Keratinocyte (primary cell): Measurements from ENCODE around the gene P2RY13. TPM values are rescaled to one million over a fixed set of nuclear protein-coding genes. Genes with fewer than 3 reads are reported as not detected.

Source experiments
- DNase-seq: peaks from one replicate; pipeline ENCODE4 v3.0.0-alpha.2; 2011; ENCODE audit warnings: low read depth, missing footprints, low spot score
- FAIRE-seq: peaks from 2 replicates; lab custom pipeline; 2011; peaks lifted over from hg19 to GRCh38; lab: Jason Lieb, UNC
- H2AFZ ChIP-seq: 2 replicates; pipeline ENCODE4 v1.6.0; 2012; ENCODE audit warnings: low read length, control low read depth, inconsistent platforms; ENCODE audit not compliant: control insufficient read depth
- H3K27ac ChIP-seq: 2 replicates; pipeline ENCODE4 v1.5.1; 2011; ENCODE audit warnings: low read length; ENCODE audit not compliant: control insufficient read depth, insufficient read depth
- H3K27me3 ChIP-seq: 3 replicates; pipeline ENCODE4 v1.6.0; 2011; ENCODE audit warnings: low read length; ENCODE audit not compliant: control insufficient read depth, insufficient read depth; ENCODE audit errors: extremely low read depth
- H3K36me3 ChIP-seq, 2 experiments: 2 replicates in 1 of 2; 3 replicates in 1 of 2; pipeline ENCODE4 v1.5.1; 2011; ENCODE audit warnings: low read length in 2 of 2, mild to moderate bottlenecking in 1 of 2; ENCODE audit not compliant: control insufficient read depth in 2 of 2, insufficient read depth in 2 of 2; ENCODE audit errors: extremely low read depth in 1 of 2
- H3K4me1 ChIP-seq: 3 replicates; pipeline ENCODE4 v1.5.1; 2011; ENCODE audit warnings: low read length; ENCODE audit not compliant: control insufficient read depth, insufficient read depth; ENCODE audit errors: extremely low read depth
- H3K4me2 ChIP-seq: 3 replicates; pipeline ENCODE4 v1.6.0; 2011; ENCODE audit warnings: low read depth, low read length; ENCODE audit not compliant: control insufficient read depth, insufficient read depth; ENCODE audit errors: extremely low read depth
- H3K4me3 ChIP-seq, 3 experiments: fragments of 200-600 bp in 1 of 3; sonication (generic) in 1 of 3; 2 replicates in 2 of 3; 3 replicates in 1 of 3; pipeline ENCODE4 v1.5.1; 2011 to 2016; ENCODE audit warnings: low read length in 3 of 3, mild to moderate bottlenecking in 3 of 3, control low read depth in 2 of 3, inconsistent platforms in 1 of 3, low read depth in 1 of 3, mixed read lengths in 1 of 3, mixed run types in 1 of 3, moderate library complexity in 1 of 3; ENCODE audit not compliant: control insufficient read depth in 2 of 3, insufficient read depth in 2 of 3; ENCODE audit errors: extremely low read depth in 1 of 3
- H3K79me2 ChIP-seq: 2 replicates; pipeline ENCODE4 v1.6.0; 2012; ENCODE audit warnings: low read length; ENCODE audit not compliant: control insufficient read depth, insufficient read depth
- H3K9ac ChIP-seq: 3 replicates; pipeline ENCODE4 v1.6.0; 2011; ENCODE audit warnings: low read length; ENCODE audit not compliant: control insufficient read depth, insufficient read depth; ENCODE audit errors: extremely low read depth
- H3K9me1 ChIP-seq: 3 replicates; pipeline ENCODE4 v1.6.0; 2011; ENCODE audit warnings: low read length; ENCODE audit not compliant: control insufficient read depth, insufficient read depth; ENCODE audit errors: extremely low read depth
- H3K9me3 ChIP-seq: 2 replicates; pipeline ENCODE4 v1.5.1; 2012; ENCODE audit warnings: low read depth, low read length; ENCODE audit not compliant: control insufficient read depth
- H4K20me1 ChIP-seq: 3 replicates; pipeline ENCODE4 v1.6.0; 2011; ENCODE audit warnings: low read length; ENCODE audit not compliant: control insufficient read depth, insufficient read depth; ENCODE audit errors: extremely low read depth
- CTCF ChIP-seq, 3 experiments: IDR thresholded peaks in 1 of 3; conservative IDR thresholded peaks in 1 of 3; optimal IDR thresholded peaks in 1 of 3; 2 replicates in 2 of 3; 3 replicates in 1 of 3; pipeline versions ENCODE3 to v1.5.1; 2011; ENCODE audit warnings: low read length in 3 of 3, mild to moderate bottlenecking in 3 of 3, moderate library complexity in 2 of 3, control low read depth in 1 of 3, inconsistent platforms in 1 of 3; ENCODE audit not compliant: insufficient read depth in 2 of 3; ENCODE audit errors: extremely low read depth in 1 of 3
- EZH2 ChIP-seq: IDR thresholded peaks from one replicate; pipeline ENCODE4 v1.6.1; 2012; ENCODE audit warnings: inconsistent platforms, mild to moderate bottlenecking, low read length, moderate library complexity
- dilution Hi-C: fragments of 300-500 bp; cut with MboI; formaldehyde crosslinking; loops from one replicate; pipeline ENCODE4 v1.7.0; 2020; ENCODE audit warnings: low sequenced_read_pairs; ENCODE audit not compliant: extremely low pct_ligation_motif_present
- polyA plus RNA-seq, 5 experiments: library from polyadenylated mRNA; depleted of rRNA in 3 of 5; stranded (reverse) in 3 of 5; stranded (forward) in 1 of 5; unstranded in 1 of 5; fragments of >200 nt; gene quantifications; 1 replicate in 1 of 5; 2 replicates in 3 of 5; 3 replicates in 1 of 5; pipeline versions ENCODE4 v1.2.1 to v1.2.3, GENCODE V29; 2011 to 2012; ENCODE audit warnings: missing spikeins in 2 of 5, low read depth in 1 of 5, low replicate concordance in 1 of 5

Gene P2RY13
- polyA plus RNA-seq, 1 donor (not counting 4 experiments of a cell fraction or from before 2014, with no cell fraction given) = not detected

- no peak overlapping the region for H3K4me3 ChIP-seq
- no peaks in the 10 kb centered on the region for H3K9me1 ChIP-seq
- H3K9me3 ChIP-seq = no peaks in the 10 kb centered on the region
- H3K4me2 ChIP-seq = no peak overlapping the region
- DNase-seq (no peak), FAIRE-seq (no peak)
- no peaks in the 10 kb centered on the region for H3K27me3 ChIP-seq
- H2AFZ ChIP-seq = no peak overlapping the region
- no peak overlapping the region for H3K9ac ChIP-seq
- TF ChIP-seq EZH2 (no peak), CTCF (optimal IDR thresholded peaks at IDR 0.05 in 1 of 3, IDR thresholded peaks at IDR 0.05 in 1 of 3, conservative IDR thresholded peaks at IDR 0.05 in 1 of 3; ENCODE audit: extremely low read depth in 1 of 3, insufficient read depth in 2 of 3, low read length in 3 of 3) (no peak)
- no peak overlapping the region for H3K27ac ChIP-seq
- H3K36me3 ChIP-seq = no peaks in the 10 kb centered on the region
- no peaks in the 10 kb centered on the region for H4K20me1 ChIP-seq
- H3K79me2 ChIP-seq = no peaks in the 10 kb centered on the region
- H3K4me1 ChIP-seq = no peaks in the 10 kb centered on the region
- dilution Hi-C loops = no loop called here
These were observed 46.0 kb downstream of the P2RY13 start for GRCh38 chr3:151283387-151283786.

DNA sequence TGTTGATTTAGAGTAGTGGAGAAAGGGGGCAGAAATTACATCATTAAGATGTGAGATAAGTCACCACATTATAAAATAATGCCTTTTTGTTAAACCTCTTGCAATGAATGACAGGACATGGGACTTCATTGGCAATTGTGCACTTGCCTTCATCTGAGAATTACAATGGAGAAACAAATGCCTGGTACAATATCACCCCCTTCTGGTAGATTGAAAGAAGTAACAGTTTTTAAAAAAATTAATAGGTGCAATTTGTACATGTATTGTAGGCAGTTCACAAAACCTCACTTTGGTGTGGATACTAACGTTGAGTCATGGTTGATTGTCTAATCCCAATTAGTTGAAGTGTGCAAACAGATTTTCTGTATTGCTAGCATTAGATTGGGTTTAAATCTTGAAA is 46.4 kb downstream of the P2RY13 start:
- no peaks in the 10 kb centered on the region for H3K9me3 ChIP-seq
- no peak for DNase-seq
- no peaks in the 10 kb centered on the region for H3K9me1 ChIP-seq
- no peak overlapping the region for H3K9ac ChIP-seq
- no peak overlapping the region for H2AFZ ChIP-seq
- H3K4me3 ChIP-seq = no peak overlapping the region
- H4K20me1 ChIP-seq = no peaks in the 10 kb centered on the region
- TF ChIP-seq EZH2 (no peak), CTCF (optimal IDR thresholded peaks at IDR 0.05 in 1 of 3, IDR thresholded peaks at IDR 0.05 in 1 of 3, conservative IDR thresholded peaks at IDR 0.05 in 1 of 3; ENCODE audit: extremely low read depth in 1 of 3, insufficient read depth in 2 of 3, low read length in 3 of 3) (peak in 2 of 3 experiments; percentile 39 to 45)
- H3K4me1 ChIP-seq = no peaks in the 10 kb centered on the region
- H3K79me2 ChIP-seq = no peaks in the 10 kb centered on the region
- no peaks in the 10 kb centered on the region for H3K27me3 ChIP-seq
- H3K4me2 ChIP-seq = no peak overlapping the region
- H3K27ac ChIP-seq = no peak overlapping the region
- dilution Hi-C loops = no loop called here
- no peaks in the 10 kb centered on the region for H3K36me3 ChIP-seq
- peak; percentile 57 for FAIRE-seq
